Measurements from ENCODE around the gene SCUBE1.

GRCh38 chr22:43169310-43170130 is 173.7 kb downstream of the SCUBE1 start:
- TF ChIP-seq POLR2AphosphoS5 (IDR thresholded peaks at IDR 0.05; ENCODE audit: low read depth, low read length) (no peak), CTCF (IDR thresholded peaks at IDR 0.05) (no peak), REST (IDR thresholded peaks at IDR 0.05; ENCODE audit: insufficient read depth in 1 of 2, low read depth in 2 of 2, low read length in 1 of 2) (no peak)
